Right renal pelvis (tissue), 4 donors: ENCODE measurements around the gene TBC1D1. TPM values are rescaled to one million over a fixed set of nuclear protein-coding genes. Genes with fewer than 3 reads are reported as not detected.

Experiments
- DNase-seq, 4 donors: peaks; one replicate each; pipeline ENCODE4 v3.0.0-alpha.2; 2013; ENCODE audit warnings: low read depth in 4 of 4, low spot score in 3 of 4, missing footprints in 1 of 4
- polyA plus RNA-seq, 4 donors: library from polyadenylated mRNA; unstranded; fragments of 120-200 nt; gene quantifications; one replicate each; pipeline ENCODE4 v1.2.1, GENCODE V29; 2013; ENCODE audit not compliant: insufficient read length in 4 of 4

The TBC1D1 gene
- polyA plus RNA-seq, 4 donors: 174 to 197 (median 180) TPM

DNA sequence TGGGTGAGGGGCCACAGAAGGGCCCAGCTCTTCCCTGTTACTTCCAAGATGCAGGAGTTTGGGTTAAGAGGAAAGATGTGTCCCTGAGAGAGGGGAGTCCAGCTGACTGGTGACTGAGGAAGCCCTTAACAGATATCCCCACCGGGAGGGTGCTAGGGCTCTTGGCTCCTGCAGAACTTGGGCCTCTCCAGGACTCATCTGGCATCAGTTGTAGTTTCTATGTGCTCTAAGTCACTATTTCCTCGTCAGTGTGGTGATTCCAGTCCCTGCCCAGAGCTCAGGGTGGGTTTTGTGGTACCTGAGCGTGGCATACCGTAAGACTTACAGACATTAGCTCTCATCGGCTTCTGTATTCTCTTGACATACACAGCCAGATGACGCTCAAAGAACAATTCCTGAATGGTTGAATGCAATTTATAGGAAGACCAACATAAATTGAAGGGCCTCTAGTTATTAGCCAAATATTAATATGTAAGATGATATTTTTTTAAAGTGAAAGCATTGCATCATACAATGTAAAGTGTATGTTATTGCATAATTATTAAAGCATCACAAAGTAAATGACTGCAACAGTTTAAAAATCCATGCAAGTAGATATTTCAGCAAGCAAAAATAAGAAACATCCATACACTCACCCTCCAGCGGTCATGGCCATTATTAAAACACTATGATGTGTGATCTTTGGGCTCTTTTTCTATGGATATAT lies 264.9 kb downstream of the TBC1D1 start:
- DNase-seq: no peak

DNA sequence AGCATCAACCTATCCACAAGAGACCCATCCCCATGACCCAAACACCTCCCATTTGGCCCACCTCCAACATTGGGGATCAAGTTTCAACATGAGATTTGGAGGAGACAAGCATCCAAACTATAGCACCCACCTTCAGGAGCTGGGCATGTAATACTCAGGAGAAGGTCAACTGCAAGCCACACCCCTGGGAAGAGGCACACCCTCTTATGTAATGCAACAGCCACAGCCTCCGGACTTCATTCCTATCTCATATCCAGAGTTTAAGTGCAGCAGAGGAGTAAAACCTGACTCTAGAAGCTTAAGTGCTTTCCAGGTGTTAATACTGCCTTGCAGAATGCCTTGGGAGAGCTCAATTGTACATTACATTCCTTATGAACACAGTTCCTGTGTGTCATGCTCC lies 266.7 kb downstream of the TBC1D1 start:
- no peak for DNase-seq

DNA sequence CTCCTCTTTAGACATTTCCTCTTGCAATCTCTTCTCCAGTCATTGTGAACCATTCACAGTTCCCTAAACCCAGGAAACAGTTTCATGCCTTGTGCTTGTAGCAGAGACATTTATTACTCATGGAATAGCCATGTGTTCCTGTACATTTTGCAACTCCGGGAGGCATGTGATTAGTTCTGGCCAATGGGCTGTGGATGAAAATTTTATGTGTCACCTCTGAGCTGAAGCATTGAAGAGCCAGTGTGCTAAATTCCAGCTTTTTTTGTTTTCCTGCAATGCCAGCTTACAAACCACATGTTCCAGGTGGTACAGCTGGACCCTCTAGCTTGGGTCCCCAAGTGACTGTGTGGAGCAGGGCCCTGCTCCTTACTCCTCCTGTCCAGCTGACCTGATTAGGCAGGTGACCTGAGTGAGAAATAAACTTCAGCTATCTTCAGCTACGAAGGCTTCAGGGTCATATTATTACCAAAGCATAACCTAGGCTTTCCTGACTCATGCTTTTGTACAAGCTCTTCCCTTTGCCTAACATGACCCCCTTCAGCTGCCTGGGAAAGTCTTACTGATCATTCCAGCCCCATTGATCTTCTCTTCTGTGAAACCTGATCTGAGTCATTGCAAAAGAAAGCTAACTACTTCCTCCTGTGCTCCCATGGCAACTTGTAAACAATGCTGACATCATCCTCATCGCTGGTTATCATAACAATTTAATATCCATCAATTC lies 269.8 kb downstream of the TBC1D1 start:
- DNase-seq: no peak

DNA sequence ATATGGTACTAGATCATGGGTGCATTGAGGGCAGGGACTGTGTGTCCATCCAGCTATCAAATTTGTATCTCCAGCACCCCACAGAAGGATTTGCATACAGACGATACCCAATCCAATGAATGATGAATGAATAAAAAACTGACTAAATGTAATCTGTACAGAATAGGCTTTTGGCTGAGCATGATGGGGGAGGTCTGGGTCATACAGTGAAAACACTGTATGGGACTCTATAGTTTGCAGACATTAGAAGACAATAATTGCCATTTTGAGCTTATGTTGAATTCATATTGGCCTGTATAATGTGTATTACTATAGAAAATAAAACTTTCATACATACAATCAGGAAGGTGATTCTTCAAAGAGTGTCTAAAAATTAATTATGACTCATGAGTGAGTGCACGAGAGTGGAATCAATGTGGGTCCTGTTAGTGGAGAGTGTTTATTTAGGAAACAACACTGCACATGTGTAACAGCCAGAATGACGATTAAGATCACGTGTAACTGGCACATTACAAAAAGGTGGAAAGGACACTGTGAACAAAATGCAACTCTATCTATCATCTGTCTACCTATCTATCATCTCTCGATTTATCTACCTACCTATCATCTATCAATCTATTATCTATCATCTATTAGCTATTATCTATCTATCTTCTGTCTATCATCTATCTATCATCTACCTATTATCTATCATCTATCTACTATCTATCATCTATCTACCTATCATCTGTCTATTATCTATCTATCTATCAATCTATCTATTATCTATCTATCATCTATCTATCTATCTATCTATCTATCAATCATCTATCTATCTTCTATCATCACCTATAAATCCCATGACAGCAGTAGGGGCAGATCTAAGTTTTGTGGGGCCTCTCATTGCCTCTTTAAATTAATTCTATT lies 270.6 kb downstream of the TBC1D1 start:
- no peak for DNase-seq

DNA sequence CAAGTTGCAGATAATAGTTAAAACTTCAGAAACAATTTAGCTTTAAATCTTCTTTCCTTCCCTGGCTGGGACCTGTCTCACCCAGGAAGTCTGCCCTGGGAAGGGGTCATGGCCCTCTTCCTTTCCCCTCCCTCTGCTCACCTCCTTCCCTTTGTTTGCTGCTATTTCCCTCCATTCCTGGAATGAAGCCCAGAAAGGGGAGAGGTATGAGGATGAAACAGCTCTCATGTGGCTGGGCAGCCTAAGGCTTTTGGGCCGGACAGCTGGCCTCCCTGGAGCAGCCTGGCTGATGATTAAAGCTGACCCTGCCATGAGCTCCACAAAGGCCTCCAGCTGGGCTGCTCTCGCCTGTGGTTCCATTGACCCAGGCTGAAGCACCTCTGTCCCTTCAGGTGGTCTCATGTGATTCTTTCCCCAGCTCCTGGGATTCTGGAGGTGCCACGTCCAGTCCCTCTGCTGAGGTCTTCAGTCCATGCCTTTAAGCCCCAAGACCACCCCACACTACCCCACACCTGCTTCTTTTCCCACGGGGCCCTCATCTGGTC lies 271.4 kb downstream of the TBC1D1 start:
- no peak for DNase-seq

DNA sequence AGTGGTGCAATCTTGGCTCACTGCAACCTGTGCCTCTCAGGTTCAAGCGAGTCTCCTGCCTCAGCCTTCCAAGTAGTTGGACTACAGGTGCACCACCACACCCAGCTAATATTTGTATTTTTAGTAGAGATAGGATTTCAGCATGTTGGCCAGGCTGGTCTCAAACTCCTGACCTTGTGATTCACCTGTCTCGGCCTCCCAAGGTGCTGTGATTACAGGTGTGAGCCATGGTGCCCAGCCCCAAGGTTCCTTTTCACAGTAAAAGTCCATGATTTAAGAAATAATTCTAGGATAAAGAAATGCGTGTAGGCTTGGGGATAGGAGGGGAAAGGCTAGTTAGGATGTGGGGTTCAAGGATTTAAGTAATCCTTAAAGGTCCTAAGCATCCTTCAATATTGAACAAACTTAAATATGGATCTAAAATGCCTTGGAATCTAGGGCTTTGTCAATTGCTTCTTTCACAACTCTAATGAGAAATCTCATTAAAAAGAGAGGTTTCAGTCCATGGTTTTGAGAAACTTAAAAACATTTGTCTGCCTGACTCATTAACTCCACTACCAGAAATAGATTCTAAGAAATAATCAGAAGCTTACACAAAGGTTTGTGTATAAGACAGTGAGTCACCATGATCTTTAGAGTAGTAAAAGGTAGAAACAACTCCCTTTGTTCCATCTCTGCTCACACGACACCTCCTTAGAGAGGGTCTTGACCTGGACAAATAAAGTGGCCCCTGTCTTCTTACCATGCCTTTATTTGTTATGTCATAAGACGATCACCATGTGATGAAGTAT lies 272.5 kb downstream of the TBC1D1 start:
- DNase-seq: no peak

DNA sequence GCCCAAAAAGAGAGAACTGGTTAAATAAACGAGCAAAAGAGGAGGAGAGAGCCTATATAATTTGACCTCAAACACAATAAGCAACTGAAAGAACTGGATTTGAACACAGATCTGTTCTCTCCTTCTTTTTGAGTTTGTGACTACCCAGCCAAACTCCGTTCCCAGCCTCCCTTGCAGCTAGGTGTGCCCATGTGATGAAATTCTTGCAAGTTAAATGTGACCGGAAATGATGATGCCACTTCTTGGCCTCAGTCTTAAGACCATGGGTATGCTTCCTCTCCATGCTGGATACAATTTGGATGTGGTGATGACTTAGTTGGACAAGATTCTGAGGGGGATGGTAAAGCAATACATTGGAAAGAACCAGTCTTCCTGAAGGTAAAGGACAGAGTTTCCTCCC lies 273.5 kb downstream of the TBC1D1 start:
- DNase-seq: no peak

DNA sequence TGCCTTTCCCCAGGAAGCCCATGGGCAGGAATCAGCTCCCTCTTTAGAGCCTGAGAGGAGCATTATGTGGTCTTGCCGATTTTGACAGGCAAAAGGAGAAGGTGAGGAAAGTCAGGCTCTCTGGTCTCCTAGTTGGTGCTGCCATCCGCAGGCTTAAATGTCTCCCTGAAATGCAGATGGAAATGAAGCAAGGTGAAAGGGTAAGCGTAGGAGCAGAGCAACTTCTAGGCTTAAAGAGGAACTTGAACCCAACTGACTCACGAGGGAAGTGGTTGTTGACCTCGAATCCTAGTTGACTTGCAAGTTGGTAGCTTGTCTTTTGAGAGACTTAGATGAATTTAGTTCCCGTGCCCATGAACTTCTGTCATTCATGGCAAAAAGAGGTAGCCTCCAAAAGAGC lies 275.2 kb downstream of the TBC1D1 start:
- DNase-seq: no peak

DNA sequence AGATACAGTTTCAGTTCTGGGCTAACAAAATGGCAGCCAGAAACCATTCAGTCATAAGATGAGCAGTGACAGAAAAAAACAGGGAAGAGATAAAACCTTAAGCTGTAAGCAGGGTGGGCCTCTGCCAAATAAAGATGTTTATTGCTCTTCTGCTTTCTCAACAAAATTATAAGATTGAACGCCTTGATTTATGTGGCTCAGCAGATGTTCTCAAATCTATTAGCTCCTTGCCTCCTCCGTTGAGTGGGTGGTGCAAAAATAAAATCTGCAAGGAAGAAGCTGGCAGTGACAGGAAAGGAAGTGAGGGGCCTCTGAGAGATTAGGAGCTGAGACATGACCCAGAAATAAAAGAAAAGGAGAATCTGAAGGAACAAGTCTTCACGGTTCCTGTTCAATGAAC lies 275.9 kb downstream of the TBC1D1 start:
- no peak for DNase-seq

DNA sequence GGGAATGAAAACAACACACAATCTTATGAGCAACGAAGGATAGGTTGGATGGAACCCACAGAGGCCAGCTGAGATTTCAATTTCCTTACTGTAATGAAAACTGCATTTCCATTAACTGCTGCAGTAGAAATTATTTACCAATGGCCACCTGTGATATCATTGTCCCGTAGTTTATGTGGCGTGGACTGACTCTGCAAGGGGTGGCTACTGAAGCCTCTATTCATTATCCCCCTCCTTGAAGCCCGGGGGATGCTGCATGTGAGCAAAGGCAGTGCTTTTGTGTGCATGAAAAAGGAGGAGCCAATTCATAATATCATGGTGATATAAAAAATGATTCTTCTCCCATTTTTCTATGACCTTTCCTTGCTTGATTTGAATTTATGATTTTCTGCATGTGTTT lies 277.1 kb downstream of the TBC1D1 start:
- DNase-seq: no peak

DNA sequence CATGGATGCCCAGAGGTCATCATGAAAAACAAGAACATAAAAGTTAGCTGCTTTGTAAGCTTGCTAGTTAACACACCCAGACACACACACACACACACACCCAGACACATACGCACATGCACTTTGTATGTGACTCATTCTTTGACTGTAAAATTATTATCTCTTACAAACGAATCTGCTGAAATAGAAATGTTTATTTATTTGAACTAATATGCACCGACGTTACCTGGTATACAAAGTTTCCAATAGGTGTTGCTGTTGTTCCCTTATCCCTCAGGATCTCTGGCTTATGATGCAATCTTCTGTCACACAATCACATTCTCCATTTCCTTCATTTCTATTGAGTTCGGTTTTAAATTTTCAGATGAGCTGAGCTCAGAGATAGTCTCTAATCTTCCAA lies 278.6 kb downstream of the TBC1D1 start:
- no peak for DNase-seq

DNA sequence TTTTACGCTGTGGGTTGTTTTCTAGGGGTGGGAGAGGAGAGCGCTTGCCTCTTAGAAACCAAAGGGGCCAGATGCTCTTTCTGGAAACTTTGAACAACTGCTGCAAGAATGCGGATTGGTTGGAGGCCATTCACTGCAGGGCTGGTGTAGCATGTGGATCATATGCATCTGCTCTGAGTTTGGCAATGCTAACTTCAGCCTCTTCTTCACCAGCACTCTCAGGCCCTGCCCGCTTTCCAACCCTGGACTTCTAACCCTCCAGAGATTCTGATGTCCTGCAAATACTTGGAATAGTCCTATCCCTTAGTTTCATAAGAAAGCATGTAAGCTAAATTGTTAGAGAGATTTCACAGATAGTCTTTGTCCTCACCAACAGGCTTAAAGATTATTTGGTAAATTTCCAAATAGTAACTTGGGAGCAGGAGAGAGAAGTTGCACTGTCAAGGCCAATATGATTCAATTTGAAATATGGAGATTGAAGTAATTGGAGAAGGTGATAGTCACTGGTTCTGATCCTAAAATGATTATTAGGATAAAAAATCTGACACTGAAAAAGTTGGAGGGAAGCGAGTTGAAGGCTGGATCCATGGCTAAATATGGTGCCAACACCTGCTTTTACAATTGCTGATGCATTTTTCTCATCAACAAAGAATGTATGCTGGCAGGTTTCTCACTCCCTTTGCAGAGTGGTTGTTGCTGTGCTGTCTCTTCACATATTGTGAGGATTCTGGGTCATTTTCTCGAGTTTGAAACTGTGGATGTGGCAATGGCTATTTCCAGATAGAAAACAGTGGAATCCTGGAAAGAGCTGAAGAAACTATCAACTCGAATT lies 279.7 kb downstream of the TBC1D1 start:
- DNase-seq: no peak

DNA sequence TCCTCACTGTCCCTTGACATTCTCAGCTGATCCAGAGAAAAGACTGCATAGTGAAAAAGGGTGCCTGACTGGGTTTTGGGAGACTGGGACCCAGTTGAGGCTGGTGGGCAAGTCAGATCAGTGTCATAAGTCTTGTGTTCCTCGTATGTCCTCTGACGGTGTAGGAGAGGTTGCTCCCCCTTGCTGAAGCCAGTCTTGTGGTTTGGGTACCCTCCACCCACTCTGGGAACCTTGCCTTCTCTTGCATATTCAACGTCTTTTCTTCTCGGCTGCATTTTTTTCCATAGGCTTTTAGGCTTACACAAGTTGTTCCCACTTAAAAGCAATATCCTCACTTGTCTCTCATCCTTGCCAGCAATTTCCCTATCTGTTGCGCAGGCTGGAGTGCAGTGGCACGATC lies 281.2 kb downstream of the TBC1D1 start:
- DNase-seq: no peak

DNA sequence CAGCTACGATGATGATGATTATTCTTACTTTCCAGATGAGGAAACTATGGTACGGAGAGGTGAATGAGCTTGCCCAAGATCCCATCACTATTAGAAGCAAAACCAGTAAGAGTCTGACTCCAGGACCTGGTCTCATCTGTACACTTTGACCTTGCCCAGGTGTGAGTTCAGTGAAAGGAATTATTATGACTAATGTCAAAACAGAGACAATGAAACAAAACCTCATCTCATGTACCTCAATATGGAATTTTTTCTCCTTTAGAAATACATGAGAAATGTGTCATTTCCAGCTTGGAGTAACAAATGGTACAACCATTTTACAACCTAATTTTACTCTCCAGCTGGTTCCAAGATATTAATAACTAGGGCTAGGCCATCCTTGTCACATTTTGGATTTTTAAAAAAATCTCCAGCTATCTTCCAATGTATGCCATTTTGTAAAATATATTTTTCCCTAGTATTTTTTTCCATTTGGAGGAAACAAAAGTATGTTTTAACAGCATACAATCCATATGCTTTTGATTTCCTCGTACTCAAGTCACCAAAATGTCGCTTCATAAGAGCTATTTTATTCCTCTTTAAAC lies 283.1 kb downstream of the TBC1D1 start:
- DNase-seq: no peak

DNA sequence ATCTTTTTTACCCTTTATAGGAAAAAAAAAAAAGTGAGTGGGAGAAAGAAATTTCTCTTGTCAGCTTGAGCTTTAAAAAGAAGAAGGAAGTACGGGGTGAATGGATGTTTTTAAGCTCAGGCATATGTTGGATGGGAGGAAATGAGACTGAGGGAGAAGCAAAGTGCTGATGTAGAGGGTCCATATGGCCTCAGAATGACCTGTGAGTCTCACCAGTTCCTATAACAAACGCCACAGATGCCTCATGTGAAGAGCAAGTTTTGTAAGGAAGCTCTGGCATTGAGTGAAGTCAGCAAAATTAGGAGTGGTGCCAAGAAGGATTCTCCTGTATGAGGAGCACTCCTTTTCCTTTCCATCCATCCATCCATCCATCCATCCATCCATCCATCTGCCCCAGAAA lies 283.9 kb downstream of the TBC1D1 start:
- DNase-seq: no peak

DNA sequence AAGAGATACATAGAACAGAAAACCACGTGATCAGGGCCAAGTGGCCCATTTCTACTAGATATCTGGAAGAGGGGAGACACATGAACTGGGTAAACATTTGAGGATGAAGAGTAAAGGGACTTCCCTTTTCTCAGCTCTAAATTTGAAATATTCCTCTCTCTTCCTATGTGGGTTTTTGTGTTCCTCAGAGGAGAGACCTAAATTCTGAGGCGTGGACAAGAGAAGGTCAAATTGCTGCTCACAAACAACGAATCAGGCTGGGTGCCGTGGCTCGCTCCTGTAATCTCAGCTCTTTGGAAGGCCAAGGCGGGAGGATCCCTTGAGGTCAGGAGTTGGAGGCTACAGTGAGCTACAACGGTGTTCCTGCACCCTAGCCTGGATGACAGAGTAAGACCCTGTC lies 285.3 kb downstream of the TBC1D1 start:
- no peak for DNase-seq

DNA sequence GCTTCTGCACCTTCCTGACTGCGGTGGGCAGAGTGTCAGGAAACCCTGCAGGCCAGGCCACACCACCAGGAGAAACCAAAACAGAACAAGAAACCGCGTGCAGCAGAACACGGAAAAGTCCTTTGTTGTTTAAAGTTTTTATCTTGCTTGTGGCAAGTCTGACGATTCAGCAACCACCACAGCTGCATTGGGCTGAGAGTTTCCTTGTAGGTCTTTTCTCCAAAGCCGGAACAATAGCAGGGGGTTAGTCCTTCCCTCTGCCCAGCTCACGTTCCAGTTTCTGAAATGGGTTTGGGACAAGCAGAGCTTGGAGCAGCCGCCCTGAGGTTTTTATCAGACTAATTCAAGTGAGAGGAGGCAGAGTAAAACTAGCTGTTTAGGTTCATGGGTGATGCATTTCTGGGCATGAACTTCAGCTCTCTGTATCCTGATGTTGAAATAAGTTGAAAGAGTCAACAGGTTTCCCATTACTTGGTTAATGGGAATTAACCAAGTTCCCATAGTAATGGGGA lies 286.2 kb downstream of the TBC1D1 start:
- no peak for DNase-seq

DNA sequence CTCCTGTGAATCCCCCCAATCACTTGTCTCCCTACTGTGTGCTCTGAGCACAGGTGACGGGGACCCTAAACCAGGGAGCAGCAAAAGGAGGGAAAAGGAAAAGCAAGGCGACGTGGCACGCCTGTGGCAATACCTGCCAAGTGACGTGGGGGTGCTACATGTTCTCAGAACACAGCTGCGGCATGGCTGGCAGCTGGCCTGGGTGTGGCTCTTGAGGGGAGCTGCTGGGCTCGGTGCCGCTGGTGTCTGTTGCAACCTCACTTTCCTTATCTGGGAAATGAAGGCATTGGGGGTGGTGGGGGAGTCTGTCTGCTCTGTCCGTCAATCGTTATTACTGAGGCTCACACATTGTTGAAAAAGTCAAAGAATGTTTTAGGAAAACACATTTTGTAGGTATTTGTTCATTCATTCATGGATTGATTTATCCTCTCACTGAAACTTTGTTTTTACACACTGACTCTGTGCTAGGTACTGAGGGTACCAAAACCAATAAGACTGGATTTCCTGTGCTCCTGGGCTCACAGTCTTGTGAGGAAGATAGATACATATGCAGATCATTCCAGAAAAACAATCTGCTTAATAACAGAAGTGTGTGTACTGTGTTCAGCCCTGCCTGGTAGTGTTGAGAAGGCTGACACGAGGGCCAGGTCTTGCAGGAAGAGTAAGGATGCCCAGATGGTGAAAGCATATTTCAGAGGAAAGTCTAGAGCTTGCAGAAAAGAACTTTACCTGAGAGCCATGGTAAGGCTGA lies 286.9 kb downstream of the TBC1D1 start:
- DNase-seq: no peak
